Stimulated activated naive CD8-positive, alpha-beta T cell treated with anti-CD3 and anti-CD28 coated beads, Interleukin-15, Interleukin-2, amounts not matched to agents 100 U/mL and 50 U/mL, for 24 hours (primary cell): ENCODE data around the gene UGCG.
"Not testable (repeated sequence)": the region's sequence is repeated elsewhere in the genome, so short reads cannot be mapped to it uniquely, and the experiment has no call there.

Experiments used
- ATAC-seq: fragments of 150-1000 bp; cut with Tn5 transposase; one replicate; pipeline ENCODE4 v1.10.0; 2021
- DNase-seq: peaks from one replicate; pipeline ENCODE4 v3.0.0; 2021

UGCG gene

GRCh38 chr9:111955048-111955447 lies 58.4 kb downstream of the UGCG start:
- ATAC-seq (no peak), DNase-seq (no peak)

GRCh38 chr9:111957856-111958631 lies 61.4 kb downstream of the UGCG start:
- peak; percentile 77 for ATAC-seq
- no peak for DNase-seq

DNA sequence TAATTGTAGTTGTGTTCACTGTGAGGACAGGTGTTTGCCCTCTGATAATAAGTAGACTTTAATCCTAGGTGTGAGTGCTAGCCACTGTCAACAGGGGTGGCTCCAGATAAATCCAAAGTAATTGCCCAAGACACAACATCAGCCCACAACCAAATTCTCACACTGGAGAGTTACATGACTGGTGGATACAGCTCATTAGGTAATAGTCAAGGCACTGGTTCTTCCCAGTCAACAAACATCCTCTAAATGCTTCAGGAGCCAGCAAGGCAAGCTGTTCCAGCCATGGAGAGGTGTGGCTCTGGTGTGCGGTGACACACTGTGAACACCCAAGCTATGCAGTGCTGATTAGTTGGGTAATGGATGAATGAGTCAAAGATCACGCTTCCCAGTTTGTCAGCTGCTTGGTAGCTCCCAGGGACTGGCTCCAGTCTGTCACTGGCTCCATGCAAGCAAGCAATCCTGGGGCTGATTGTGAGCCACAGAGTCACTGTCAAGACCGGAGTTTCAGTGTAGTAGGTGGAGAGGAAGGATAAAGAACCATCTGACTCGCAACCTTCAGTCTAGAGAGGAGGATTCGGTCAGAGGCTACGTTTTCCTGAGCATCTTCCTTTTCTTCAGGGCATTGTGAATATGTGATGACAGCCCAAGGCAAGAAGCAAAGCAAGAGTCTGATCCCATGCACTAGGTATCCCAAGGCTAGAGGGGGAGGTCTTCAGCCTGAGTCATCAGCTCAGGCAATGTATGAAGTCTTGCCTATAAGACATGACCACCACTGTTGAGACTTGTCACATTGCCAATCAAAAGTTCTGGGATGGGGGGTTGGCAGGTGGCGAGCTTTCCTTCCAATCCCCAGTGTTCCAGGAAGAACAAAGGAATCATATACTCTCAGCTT lies 63.1 kb downstream of the UGCG start:
- ATAC-seq (no peak), DNase-seq (no peak)

DNA sequence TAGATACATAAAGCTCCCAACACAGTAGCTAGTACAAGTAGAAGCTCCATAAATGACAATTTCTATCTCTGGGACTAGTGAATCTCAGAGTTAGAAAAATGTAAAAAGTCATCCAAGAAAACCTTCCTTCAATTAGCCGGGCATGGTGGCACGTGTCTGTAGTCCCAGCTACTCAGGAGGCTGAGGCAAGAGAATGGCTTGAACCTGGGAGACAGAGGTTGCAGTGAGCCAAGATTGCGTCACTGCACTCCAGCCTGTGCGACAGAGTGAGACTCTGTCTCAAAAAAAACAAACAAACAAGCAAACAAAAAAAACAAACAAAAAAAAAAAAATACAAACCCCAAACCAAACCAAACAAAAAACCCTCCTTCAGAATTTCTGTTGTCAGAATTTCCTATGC lies 63.9 kb downstream of the UGCG start:
- not testable (repeated sequence) for ATAC-seq, DNase-seq

DNA sequence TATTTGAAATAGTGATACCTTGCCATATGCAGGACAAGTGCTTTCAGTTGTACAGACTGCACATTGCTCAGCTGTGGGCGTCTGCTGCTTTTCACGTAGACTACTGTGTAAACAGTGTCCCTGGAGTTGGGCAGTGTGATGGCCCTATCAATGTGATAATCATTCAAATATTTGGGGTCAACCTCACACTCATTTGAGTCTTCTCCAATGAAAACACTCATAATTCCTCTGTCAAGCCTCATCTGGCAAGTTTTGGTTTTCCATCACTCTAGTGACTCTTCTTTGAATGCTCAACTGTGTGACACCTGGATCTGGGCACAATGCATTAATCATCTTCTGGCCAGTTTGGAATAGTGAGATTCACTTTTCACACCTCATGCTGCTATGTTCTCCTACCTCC lies 64.4 kb downstream of the UGCG start:
- DNase-seq = no peak
- no peak for ATAC-seq

DNA sequence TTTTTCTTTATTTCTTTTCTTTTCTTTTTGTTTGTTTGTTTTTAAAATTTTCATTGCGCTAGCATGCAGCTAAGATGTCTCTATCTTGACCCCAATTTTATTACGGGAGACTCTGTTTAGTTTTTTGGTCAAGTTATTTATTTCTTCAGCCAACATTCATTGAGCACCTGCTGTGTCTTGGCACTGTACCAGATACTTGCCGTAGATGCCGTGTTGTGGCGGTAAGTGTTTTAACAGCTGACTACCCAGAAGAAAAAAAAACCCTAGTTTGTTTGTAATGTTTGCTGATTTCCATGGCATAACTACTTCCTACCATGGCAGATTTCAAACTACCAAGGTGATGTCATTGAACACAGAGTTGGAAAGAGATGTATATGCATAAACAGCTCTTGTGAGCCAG lies 65.0 kb downstream of the UGCG start:
- DNase-seq (no peak), ATAC-seq (no peak)

DNA sequence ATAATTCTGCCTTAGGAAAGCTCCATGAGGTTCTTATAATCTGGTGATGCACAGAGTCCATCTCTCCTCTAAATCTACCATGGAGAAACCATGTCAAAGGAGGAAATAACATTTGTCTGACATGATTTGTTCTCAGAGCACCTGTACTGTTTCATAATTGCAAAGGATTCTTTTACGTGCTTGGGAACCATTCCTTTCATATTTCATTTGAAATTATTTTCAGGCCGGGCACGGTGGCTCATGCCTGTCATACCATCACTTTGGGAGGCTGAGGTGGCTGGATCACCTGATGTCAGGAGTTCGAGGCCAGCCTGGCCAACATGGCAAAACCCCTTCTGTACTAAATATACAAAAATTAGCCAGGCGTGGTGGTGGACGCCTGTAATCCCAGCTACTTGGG lies 65.4 kb downstream of the UGCG start:
- DNase-seq (no peak), ATAC-seq (no peak)

GRCh38 chr9:111963995-111964394 lies 67.4 kb downstream of the UGCG start:
- ATAC-seq = no peak
- no peak for DNase-seq

DNA sequence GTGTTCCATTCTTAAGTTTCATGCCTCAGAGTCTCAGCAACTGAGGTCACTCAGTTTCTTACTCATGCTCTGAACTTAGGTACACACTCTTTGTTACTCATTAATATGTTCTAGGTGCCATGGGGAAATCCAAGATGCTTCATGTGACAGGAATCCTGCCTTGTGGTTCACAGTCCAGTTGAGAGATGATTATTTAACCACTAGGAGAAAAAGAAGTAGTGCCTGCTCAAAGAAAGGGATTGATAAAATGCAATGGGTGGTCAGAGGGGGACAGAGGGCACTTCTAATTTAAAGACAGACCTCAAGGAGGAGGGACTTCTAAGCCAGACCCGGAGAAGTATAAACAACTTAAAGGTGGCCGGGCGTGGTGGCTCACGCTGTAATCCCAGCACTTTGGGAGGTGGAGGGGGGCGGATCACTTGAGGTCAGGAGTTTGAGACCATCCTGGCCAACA lies 69.0 kb downstream of the UGCG start:
- ATAC-seq (peak; percentile 89), DNase-seq (no peak)

DNA sequence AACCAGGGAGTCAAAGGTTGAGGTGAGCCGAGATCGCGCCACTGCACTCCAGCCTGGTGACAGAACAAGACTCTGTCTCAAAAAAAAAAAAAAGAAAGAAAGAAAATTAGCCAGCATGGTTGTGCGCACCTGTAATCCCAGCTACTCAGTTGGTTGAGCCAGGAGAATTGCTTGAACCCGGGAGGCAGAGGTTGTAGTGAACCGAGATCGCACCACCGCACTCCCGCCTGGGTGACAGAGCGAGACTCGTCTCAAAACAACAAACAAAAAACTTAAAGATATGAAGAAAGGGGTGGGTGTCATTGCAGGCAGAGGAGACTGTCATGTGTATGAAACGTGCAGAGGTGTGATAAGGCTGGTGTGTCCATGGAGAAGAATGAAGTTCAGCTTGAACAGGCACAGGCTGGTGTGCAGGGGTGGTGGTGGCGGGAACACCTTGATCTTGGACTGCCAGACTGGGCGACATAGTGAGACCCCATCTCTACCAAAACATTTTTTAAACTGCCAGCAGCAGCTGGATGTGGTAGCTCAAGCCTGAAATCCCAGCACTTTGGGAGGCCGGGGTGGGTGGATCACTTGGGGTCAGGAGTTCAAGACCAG lies 69.6 kb downstream of the UGCG start:
- no peak for ATAC-seq
- DNase-seq = no peak

GRCh38 chr9:111966861-111967291 lies 70.3 kb downstream of the UGCG start:
- DNase-seq (no peak), ATAC-seq (peak; percentile 21)

DNA sequence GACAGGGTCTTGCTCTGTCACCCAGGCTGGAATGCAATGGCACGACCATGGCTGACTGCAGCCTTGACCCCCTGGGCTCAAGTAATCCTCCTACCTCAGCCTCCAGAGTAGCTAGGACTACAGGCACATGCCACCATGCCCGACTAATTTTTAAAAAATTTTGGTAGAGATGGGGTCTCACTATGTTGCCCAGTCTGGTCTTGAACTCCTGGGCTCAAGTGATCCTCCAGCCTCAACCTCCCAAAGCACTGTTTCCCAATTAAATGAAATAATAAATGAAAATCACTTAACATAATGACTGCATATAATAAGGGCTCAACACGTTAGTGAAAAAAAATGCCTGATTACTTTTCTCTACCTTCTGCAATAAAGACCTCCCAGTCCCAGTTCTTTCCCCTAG lies 71.0 kb downstream of the UGCG start:
- ATAC-seq = no peak
- no peak for DNase-seq

- DNase-seq = no peak
- ATAC-seq = no peak
Observed at GRCh38 chr9:111969061-111969460, 72.4 kb downstream of the UGCG start.

- no peak for ATAC-seq
- DNase-seq = no peak
Observed at GRCh38 chr9:111969622-111970021, 73.0 kb downstream of the UGCG start.

GRCh38 chr9:111970827-111971226 lies 74.2 kb downstream of the UGCG start:
- no peak for DNase-seq
- ATAC-seq = no peak

DNA sequence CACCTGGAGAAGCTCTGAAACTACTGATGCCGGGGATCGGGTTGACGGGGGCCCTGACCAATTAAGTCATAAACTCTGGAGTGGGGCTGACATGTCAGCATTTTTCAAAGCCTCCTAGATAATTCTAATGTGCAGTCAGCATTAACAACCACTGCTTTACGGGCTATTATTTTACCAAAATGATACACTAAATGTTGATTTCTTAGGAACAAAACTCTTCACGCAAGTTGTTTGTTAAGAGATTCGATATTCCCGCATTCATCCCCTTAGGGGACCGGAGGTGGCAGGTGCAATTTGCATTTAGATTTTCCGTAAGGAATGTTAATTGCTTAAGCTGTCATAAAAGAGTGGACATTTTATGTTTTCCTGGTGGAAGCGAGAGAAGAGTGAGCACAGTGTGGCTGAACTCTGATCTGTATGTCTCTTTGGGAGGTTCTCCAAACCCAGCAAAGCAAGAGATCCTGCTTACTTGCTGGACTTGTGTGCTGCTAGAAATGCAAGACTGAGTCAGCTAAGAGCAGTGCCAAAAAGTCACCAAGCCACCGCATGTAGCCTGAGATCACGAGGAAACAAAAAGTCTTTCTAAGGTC lies 77.6 kb downstream of the UGCG start:
- no peak for ATAC-seq
- no peak for DNase-seq

GRCh38 chr9:111975709-111976108 lies 79.1 kb downstream of the UGCG start:
- DNase-seq (no peak), ATAC-seq (peak; percentile 69)

DNA sequence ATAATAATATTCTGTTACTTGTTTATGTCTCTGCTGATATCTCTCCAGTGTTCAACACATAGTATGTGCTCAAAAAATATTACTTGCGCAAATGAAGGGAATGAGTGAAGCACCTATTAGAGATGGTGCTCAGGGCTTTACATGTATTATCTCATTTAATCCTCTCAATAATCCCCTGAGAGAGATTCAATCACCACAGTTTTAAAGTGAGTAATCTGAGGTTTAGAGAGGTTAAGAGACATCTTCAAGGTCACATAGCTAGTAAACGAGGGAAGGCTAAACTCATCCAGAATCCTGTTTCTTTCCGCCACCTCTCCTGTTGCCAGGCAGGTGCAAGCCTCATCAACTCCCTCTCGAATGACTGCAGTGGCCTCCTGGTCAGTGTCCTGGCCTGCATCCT lies 82.0 kb downstream of the UGCG start:
- DNase-seq = no peak
- no peak for ATAC-seq

DNA sequence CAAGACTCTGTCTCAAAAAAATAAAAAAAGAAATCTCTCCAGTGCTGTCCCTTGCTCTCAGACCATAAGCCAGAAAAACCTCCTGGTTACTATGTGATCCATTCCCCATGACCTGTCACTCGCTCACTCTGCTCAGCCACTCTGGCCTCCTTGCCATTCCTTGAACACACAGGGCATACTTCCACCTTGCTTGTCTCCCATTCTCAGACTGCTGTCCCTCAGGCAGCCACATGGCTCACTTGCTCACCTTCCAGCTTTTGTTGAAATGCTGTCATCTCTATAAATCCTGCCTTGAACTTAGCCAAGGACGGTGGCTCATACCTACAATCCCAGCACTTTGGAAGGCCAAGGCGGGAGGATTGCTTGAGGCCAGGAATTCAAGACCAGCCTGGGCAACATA lies 82.9 kb downstream of the UGCG start:
- DNase-seq (no peak), ATAC-seq (no peak)

GRCh38 chr9:111980398-111980797 lies 83.8 kb downstream of the UGCG start:
- ATAC-seq = no peak
- no peak for DNase-seq

GRCh38 chr9:111983484-111983908 lies 86.9 kb downstream of the UGCG start:
- peak; percentile 70 for ATAC-seq
- DNase-seq = peak; percentile 39

- ATAC-seq (no peak), DNase-seq (no peak)
Observed at GRCh38 chr9:111984086-111984802, 87.6 kb downstream of the UGCG start.
